Activated T-helper 2 cell treated with anti-CD3 and anti-CD28 coated beads, Interferon-gamma antibody, Interleukin-2, Interleukin-4, amounts not matched to agents 10 μg/mL and 5 μg/mL and 100 μg/mL, durations not matched to agents 14 hours and 24 hours and 36 hours (primary cell): ENCODE results near the gene OR51B2. TPM values are rescaled to one million over a fixed set of nuclear protein-coding genes. Genes with fewer than 3 reads are reported as not detected.

Experiments used
- total RNA-seq: library from RNA; stranded (reverse); gene quantifications from 2 replicates; pipeline ENCODE4 v1.2.3, GENCODE V29; 2022

OR51B2 gene
- total RNA-seq, 1 donor from 2014 or later = not detected

Other genes with a start within 250 kb of the OR51B2 start
- gene OR52A5, start 185.9 kb downstream of the OR51B2 start, total RNA-seq = not detected in 2 replicates
- gene OR52A1, start 169.5 kb downstream of the OR51B2 start, total RNA-seq = not detected in 2 replicates
- gene OR51V1, start 123.6 kb downstream of the OR51B2 start, total RNA-seq = not detected in 2 replicates
- gene HBB, start 97.2 kb downstream of the OR51B2 start, total RNA-seq = not detected in 2 replicates
- not detected in 2 replicates for gene HBD, start 89.8 kb downstream of the OR51B2 start, total RNA-seq
- not detected in 2 replicates for gene HBG1, start 74.4 kb downstream of the OR51B2 start, total RNA-seq
- gene HBG2, start 69.5 kb downstream of the OR51B2 start, total RNA-seq = not detected in 2 replicates
- not detected in 2 replicates for gene HBE1, start 54.4 kb downstream of the OR51B2 start, total RNA-seq
- not detected in 2 replicates for gene OR51B4, start 22.4 kb downstream of the OR51B2 start, total RNA-seq
- not detected in 2 replicates for gene OR51B5, start 19.2 kb upstream of the OR51B2 start, total RNA-seq
- gene OR51B6, start 27.2 kb upstream of the OR51B2 start, total RNA-seq = not detected in 2 replicates
- not detected in 2 replicates for gene OR51M1, start 59.5 kb upstream of the OR51B2 start, total RNA-seq
- gene OR51Q1, start 97.8 kb upstream of the OR51B2 start, total RNA-seq = not detected in 2 replicates
- gene OR51I1, start 117.2 kb upstream of the OR51B2 start, total RNA-seq = not detected in 2 replicates
- not detected in 2 replicates for gene OR51I2, start 125.0 kb upstream of the OR51B2 start, total RNA-seq
- not detected in 2 replicates for gene OR52D1, start 164.4 kb upstream of the OR51B2 start, total RNA-seq
- gene UBQLN3, start 185.7 kb upstream of the OR51B2 start, total RNA-seq = not detected in 2 replicates
- gene UBQLNL, start 192.4 kb upstream of the OR51B2 start, total RNA-seq = 0.09 TPM in 1 of 2 replicates, not detected in the other
- 0.30 TPM in 1 of 2 replicates, not detected in the other for gene OR52H1, start 224.2 kb upstream of the OR51B2 start, total RNA-seq